GM12878 (cell line): Measurements from ENCODE around the gene NRG3. TPM values are rescaled to one million over a fixed set of nuclear protein-coding genes. Genes with fewer than 3 reads are reported as not detected.

Experiments used
- ATAC-seq: fragments of 200-7000 bp; cut with Tn5 transposase; 3 replicates; pipeline ENCODE4 v1.9.1; 2020; ENCODE audit warnings: mild to moderate bottlenecking, moderate library complexity
- BruUV-seq: library from RNA; stranded (reverse); fragments of 400-500 nt; replicated peaks from 2 replicates; lab custom pipeline; 2021; lab: Mats Ljungman, UMichigan
- CTCF ChIA-PET: fragments of 300-600 bp; sonication (Branson Sonifier 250); formaldehyde crosslinking; extraction: SDS; loops from one replicate; lab custom pipeline; 2021; ENCODE audit warnings: inconsistent platforms; lab: Yijun Ruan, JAX
- POLR2A ChIA-PET: fragments of 350-600 bp; formaldehyde crosslinking; extraction: SDS; loops from one replicate; lab custom pipeline; 2021; ENCODE audit warnings: inconsistent platforms; lab: Charles Lee
- RAD21 ChIA-PET: fragments of 300-600 bp; sonication (Branson Sonifier 250); formaldehyde crosslinking; loops from one replicate; lab custom pipeline; 2023; ENCODE audit warnings: antibody characterized with exemption; ENCODE audit not compliant: unreplicated experiment; lab: Charles Lee
- SMC1A ChIA-PET: fragments of 300-600 bp; sonication (Branson Sonifier 250); formaldehyde crosslinking; loops from one replicate; lab custom pipeline; 2023; ENCODE audit not compliant: unreplicated experiment, uncharacterized antibody; lab: Charles Lee
- DNase-seq: peaks from one replicate; pipeline ENCODE4 v3.0.0-alpha.2; 2011; ENCODE audit warnings: low read depth, low spot score
- FAIRE-seq: peaks from 3 replicates; lab custom pipeline; 2011; peaks lifted over from hg19 to GRCh38; lab: Jason Lieb, UNC
- H2AFZ ChIP-seq: 2 replicates; pipeline ENCODE4 v1.6.0; 2011; ENCODE audit warnings: low read depth, low read length, control low read depth; ENCODE audit not compliant: control insufficient read depth
- H3K27ac ChIP-seq: 2 replicates; pipeline ENCODE4 v1.5.1; 2011; ENCODE audit warnings: control low read depth; ENCODE audit not compliant: control insufficient read depth, insufficient read depth
- H3K27me3 ChIP-seq, 2 experiments: replicated peaks in 1 of 2; 2 replicates each; pipeline versions ENCODE4 v1.6.0 to v1.6.1; 2011; ENCODE audit warnings: low read length in 1 of 2; ENCODE audit not compliant: control insufficient read depth in 2 of 2, insufficient read depth in 2 of 2
- H3K36me3 ChIP-seq, 2 experiments: 2 replicates each; pipeline ENCODE4 v1.5.1; 2011; ENCODE audit warnings: low read length in 1 of 2; ENCODE audit not compliant: control insufficient read depth in 2 of 2, insufficient read depth in 2 of 2
- H3K4me1 ChIP-seq: 2 replicates; pipeline ENCODE4 v1.6.1; 2011; ENCODE audit warnings: mild to moderate bottlenecking, low read length, moderate library complexity, mixed read lengths; ENCODE audit not compliant: control insufficient read depth, insufficient read depth
- H3K4me2 ChIP-seq: 2 replicates; pipeline ENCODE4 v1.6.0; 2011; ENCODE audit warnings: control low read depth; ENCODE audit not compliant: control insufficient read depth, insufficient read depth
- H3K4me3 ChIP-seq: fragments of 200-600 bp; sonication (generic); 2 replicates; pipeline ENCODE4 v1.5.1; 2016
- H3K79me2 ChIP-seq: 2 replicates; pipeline ENCODE4 v1.6.0; 2011; ENCODE audit warnings: low read length; ENCODE audit not compliant: control insufficient read depth, insufficient read depth
- H3K9ac ChIP-seq: 2 replicates; pipeline ENCODE4 v1.8.0; 2011; ENCODE audit warnings: low read length, control low read depth, mixed read lengths; ENCODE audit not compliant: control insufficient read depth, insufficient read depth
- H3K9me3 ChIP-seq: replicated peaks from 3 replicates; pipeline ENCODE4 v1.5.1; 2011; ENCODE audit warnings: mild to moderate bottlenecking, low read length; ENCODE audit not compliant: control insufficient read depth, insufficient read depth
- H4K20me1 ChIP-seq: 2 replicates; pipeline ENCODE4 v1.6.0; 2011; ENCODE audit not compliant: control insufficient read depth, insufficient read depth
- BCL3 ChIP-seq: IDR thresholded peaks from 2 replicates; pipeline ENCODE4 v1.6.1; 2011; ENCODE audit warnings: borderline replicate concordance, low read depth, mild to moderate bottlenecking, moderate library complexity, low read length; ENCODE audit not compliant: insufficient read depth, poor library complexity, severe bottlenecking
- CHD1 ChIP-seq: IDR thresholded peaks from 2 replicates; pipeline ENCODE4 v1.6.1; 2012; ENCODE audit warnings: low read depth, low read length, improper control_type of control experiment
- CTCF ChIP-seq, 3 experiments: IDR thresholded peaks in 2 of 3; conservative IDR thresholded peaks in 1 of 3; 2 replicates each; pipeline ENCODE4 v1.5.1; 2011; ENCODE audit warnings: low read depth in 3 of 3, low read length in 3 of 3, mild to moderate bottlenecking in 3 of 3, control low read depth in 2 of 3, moderate library complexity in 2 of 3, inconsistent platforms in 1 of 3, mixed read lengths in 1 of 3; ENCODE audit not compliant: control insufficient read depth in 2 of 3, insufficient read depth in 1 of 3; ENCODE audit errors: extremely low read depth in 1 of 3
- EED ChIP-seq: sonication (generic); IDR thresholded peaks from 2 replicates; pipeline ENCODE4 v1.6.1; 2016; ENCODE audit warnings: antibody characterized with exemption, low read depth
- EP300 ChIP-seq, 2 experiments: fragments of 150-350 bp in 1 of 2; IDR thresholded peaks; 2 replicates each; pipeline ENCODE4 v1.6.1; 2011 to 2012; ENCODE audit warnings: low read depth in 2 of 2, low read length in 2 of 2, borderline replicate concordance in 1 of 2, improper control_type of control experiment in 1 of 2, inconsistent platforms in 1 of 2; ENCODE audit not compliant: control insufficient read depth in 1 of 2
- ETV6 ChIP-seq, 2 experiments: fragments of 450-650 bp in 1 of 2; IDR thresholded peaks in 1 of 2; conservative IDR thresholded peaks in 1 of 2; 2 replicates each; pipeline ENCODE4 v1.6.1; 2014; ENCODE audit warnings: antibody characterized with exemption in 1 of 2, borderline replicate concordance in 1 of 2, low read depth in 1 of 2, mild to moderate bottlenecking in 1 of 2, moderate library complexity in 1 of 2
- HDGF ChIP-seq: fragments of 450-650 bp; IDR thresholded peaks from 2 replicates; pipeline ENCODE4 v1.6.1; 2016; ENCODE audit warnings: antibody characterized with exemption
- KDM1A ChIP-seq: fragments of 200-600 bp; sonication (generic); IDR thresholded peaks from 2 replicates; pipeline ENCODE4 v1.6.1; 2016; ENCODE audit warnings: borderline replicate concordance
- NFXL1 ChIP-seq: fragments of 450-650 bp; IDR thresholded peaks from 2 replicates; pipeline ENCODE4 v1.6.1; 2017; ENCODE audit warnings: antibody characterized with exemption, mild to moderate bottlenecking, borderline replicate concordance
- NFYB ChIP-seq: IDR thresholded peaks from 2 replicates; pipeline ENCODE4 v1.6.1; 2011; ENCODE audit warnings: low read depth, mild to moderate bottlenecking, low read length, improper control_type of control experiment, moderate library complexity; ENCODE audit not compliant: insufficient read depth
- PRDM15 ChIP-seq: fragments of 450-650 bp; formaldehyde crosslinking; IDR thresholded peaks from 2 replicates; pipeline ENCODE4 v1.4.0; 2020; ENCODE audit warnings: mild to moderate bottlenecking, moderate library complexity
- SMAD1 ChIP-seq: fragments of 450-650 bp; IDR thresholded peaks from 2 replicates; pipeline ENCODE4 v1.6.1; 2018; ENCODE audit warnings: mild to moderate bottlenecking, low read depth; ENCODE audit not compliant: partially characterized antibody
- SPI1 ChIP-seq: IDR thresholded peaks from 2 replicates; pipeline ENCODE4 v1.6.1; 2011; ENCODE audit warnings: low read depth, mild to moderate bottlenecking, low read length, moderate library complexity, borderline replicate concordance; ENCODE audit not compliant: insufficient read depth
- SRF ChIP-seq, 2 experiments: IDR thresholded peaks; 2 replicates each; pipeline ENCODE4 v1.6.1; 2011; ENCODE audit warnings: low read depth in 2 of 2, low read length in 2 of 2, mild to moderate bottlenecking in 1 of 2, moderate library complexity in 1 of 2
- SUZ12 ChIP-seq: fragments of 200-600 bp; sonication (generic); IDR thresholded peaks from one replicate; pipeline ENCODE4 v1.6.1; 2018; ENCODE audit warnings: antibody characterized with exemption, mild to moderate bottlenecking; ENCODE audit not compliant: unreplicated experiment
- TBL1XR1 ChIP-seq: IDR thresholded peaks from 2 replicates; pipeline ENCODE4 v1.6.1; 2012; ENCODE audit warnings: low read depth, low read length, improper control_type of control experiment
- YBX1 ChIP-seq: fragments of 450-650 bp; IDR thresholded peaks from 2 replicates; pipeline ENCODE4 v1.6.1; 2016; ENCODE audit warnings: antibody characterized with exemption
- ZNF207 ChIP-seq: fragments of 450-650 bp; IDR thresholded peaks from 2 replicates; pipeline ENCODE4 v1.6.1; 2014; ENCODE audit warnings: antibody characterized with exemption, mild to moderate bottlenecking, borderline replicate concordance
- in situ Hi-C: fragments of 300-500 bp; cut with MboI; formaldehyde crosslinking; loops from 9 replicates; pipeline ENCODE4 v1.14.3; 2018; ENCODE audit warnings: mixed read lengths
- intact Hi-C: fragments of 100-400 bp; cut with micrococcal nuclease; formaldehyde crosslinking; loops from one replicate; pipeline ENCODE4 v1.14.2; 2022; ENCODE audit not compliant: unreplicated experiment
- polyA plus RNA-seq, 11 experiments: library from polyadenylated mRNA; depleted of rRNA in 4 of 11; unstranded in 6 of 11; stranded (reverse) in 5 of 11; fragments of >200 nt; fragmentation: Nextera tagmentation in 4 of 11; fragmentation: Illumina TruSeq in 1 of 11; extraction: Ambion mirVana in 4 of 11; extraction: Trizol in 1 of 11; gene quantifications; 1 replicate in 1 of 11; 2 replicates in 10 of 11; pipeline versions ENCODE4 v1.2.1 to v1.2.3, GENCODE V29; 2011 to 2016; ENCODE audit warnings: inconsistent platforms in 2 of 11, missing spikeins in 2 of 11, low read depth in 1 of 11
- total RNA-seq, 4 experiments: library from RNA; depleted of rRNA in 3 of 4; stranded (reverse); fragments of >200 nt in 3 of 4; fragmentation: Illumina TruSeq in 1 of 4; extraction: Trizol in 1 of 4; gene quantifications; 2 replicates each; pipeline versions ENCODE4 v1.2.1 to v1.2.3, GENCODE V29; 2013 to 2021

The NRG3 gene
- total and polyA plus RNA-seq, 10 of the 15 experiments (the other 5 are each of a cell fraction or from before 2014, with no cell fraction given): 0.03 to 0.41 (median 0.17) TPM; not detected in 3

GRCh38 chr10:82565197-82565575 is 690.2 kb downstream of the NRG3 start:
- Histone ChIP-seq H3K36me3 (no peaks in the 10 kb centered on the region), H2AFZ (no peak overlapping the region), H3K27me3 (no peaks in the 10 kb centered on the region), H3K9me3 (no peaks in the 10 kb centered on the region), H3K4me3 (no peak overlapping the region), H3K79me2 (no peaks in the 10 kb centered on the region), H3K9ac (no peak overlapping the region), H4K20me1 (no peaks in the 10 kb centered on the region), H3K4me2 (no peak overlapping the region), H3K4me1 (no peaks in the 10 kb centered on the region), H3K27ac (no peak overlapping the region)
- BruUV-seq: no TSS peak
- ChIA-PET CTCF (no interaction called here), POLR2A (no interaction called here), RAD21 (no interaction called here), SMC1A (no interaction called here)
- in situ Hi-C loops: no loop called here
- no peak for ATAC-seq
- no peak for FAIRE-seq
- no peak for DNase-seq
- intact Hi-C loops: no loop called here
- TF ChIP-seq HDGF (no peak), PRDM15 (CRISPR knock-in tag) (no peak), TBL1XR1 (no peak), BCL3 (no peak), CHD1 (no peak), ETV6 (conservative IDR thresholded peaks at IDR 0.05 in 1 of 2, IDR thresholded peaks at IDR 0.05 in 1 of 2; ENCODE audit: borderline replicate concordance in 1 of 2, low read depth in 1 of 2) (no peak), NFXL1 (no peak), SPI1 (no peak), CTCF (IDR thresholded peaks at IDR 0.05 in 2 of 3, conservative IDR thresholded peaks at IDR 0.05 in 1 of 3; ENCODE audit: control insufficient read depth in 2 of 3, extremely low read depth in 1 of 3, insufficient read depth in 1 of 3, low read depth in 3 of 3, low read length in 3 of 3) (no peak), KDM1A (no peak), YBX1 (no peak), EED (no peak), NFYB (no peak), SRF (IDR thresholded peaks at IDR 0.05; ENCODE audit: low read depth in 2 of 2, low read length in 2 of 2) (no peak), SUZ12 (no peak), SMAD1 (no peak), EP300 (IDR thresholded peaks at IDR 0.05; ENCODE audit: borderline replicate concordance in 1 of 2, control insufficient read depth in 1 of 2, low read depth in 2 of 2, low read length in 2 of 2) (no peak), ZNF207 (no peak)
